Left lobe of liver (tissue), 2 donors: ENCODE measurements around the gene AGAP2. TPM values are rescaled to one million over a fixed set of nuclear protein-coding genes. Genes with fewer than 3 reads are reported as not detected.
A peak's percentile ranks its signal among the peaks of the same experiment; 100 is the strongest.

ENCODE experiments used
- ATAC-seq: fragments of 200-7000 bp; cut with Tn5 transposase; one replicate; pipeline ENCODE4 v1.9.1; 2020; ENCODE audit warnings: mild to moderate bottlenecking, moderate library complexity
- DNase-seq: peaks from one replicate; pipeline ENCODE4 v3.0.0-alpha.2; 2020; ENCODE audit warnings: low spot score
- total RNA-seq: library from RNA; stranded (reverse); gene quantifications from one replicate; pipeline ENCODE4 v1.2.1, GENCODE V29; 2021
- donor health status: DM: no; HTN: no; CAD: no; lungs with moderate emphysema.
- donor health status: DM: no; HTN: yes; CAD: no.

AGAP2 gene
- total RNA-seq, 1 donor from 2014 or later, result 0.83 TPM

DNA sequence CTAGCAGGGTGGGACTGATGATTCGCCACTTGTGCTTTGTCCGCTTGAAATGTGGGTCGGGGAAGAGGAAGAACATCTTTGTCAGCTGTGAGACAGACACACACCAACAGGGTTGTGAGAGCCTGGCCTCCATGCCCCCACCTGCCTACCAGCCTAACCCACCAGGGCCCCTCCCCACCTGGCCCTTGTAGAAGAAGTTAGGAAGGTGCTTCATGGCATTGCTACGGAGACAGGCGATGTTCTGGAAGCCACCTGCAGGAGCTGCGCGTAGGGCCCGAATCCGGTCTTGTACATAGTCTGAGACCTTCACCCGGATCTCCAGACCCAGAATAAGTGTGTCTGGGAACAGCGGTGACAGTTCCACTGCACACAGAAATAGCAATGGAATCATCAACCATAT is 31.1 kb upstream of the AGAP2 start:
- DNase-seq (no peak), ATAC-seq (no peak)

DNA sequence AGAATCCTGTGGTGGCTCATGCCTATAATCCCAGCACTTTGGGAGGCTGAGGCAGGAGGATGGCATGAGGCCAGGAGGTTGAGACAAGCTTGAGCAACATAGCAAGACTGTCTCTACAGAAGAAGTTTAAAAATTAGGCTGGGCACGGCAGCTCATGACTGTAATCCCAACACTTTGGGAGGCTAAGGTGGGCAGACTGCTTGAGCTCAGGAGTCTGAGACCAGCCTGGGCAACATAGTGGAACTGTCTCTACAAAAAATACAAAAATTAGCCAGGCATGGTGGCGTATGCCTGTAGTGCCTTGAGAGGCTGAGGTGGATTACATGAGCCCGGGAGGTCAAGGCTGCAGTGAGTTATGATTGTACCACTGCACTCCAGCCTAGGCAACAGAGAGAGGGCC is 29.3 kb upstream of the AGAP2 start:
- no peak for ATAC-seq

DNA sequence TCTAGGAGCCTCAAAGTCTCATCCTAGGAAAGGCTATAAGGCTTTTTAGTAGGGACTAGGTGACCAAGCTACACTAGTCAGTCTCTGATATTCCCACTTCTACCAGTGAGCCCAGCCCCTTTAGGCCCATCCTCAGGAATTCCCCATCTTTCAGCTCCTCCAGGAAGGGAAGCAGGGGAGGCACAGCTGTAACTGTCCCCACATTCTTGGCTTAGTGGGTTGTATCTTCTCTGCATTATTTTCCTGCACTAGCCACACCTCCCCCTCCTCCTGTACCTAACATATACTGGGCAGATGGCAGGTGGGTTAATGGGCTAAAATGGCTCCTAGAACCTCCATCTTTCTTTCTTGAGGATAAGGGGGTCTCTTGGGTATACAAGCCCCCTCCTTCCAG is 28.8 kb upstream of the AGAP2 start:
- ATAC-seq (no peak), DNase-seq (no peak)

More for the DNA sequence above, 29.3 kb upstream of the AGAP2 start:
- DNase-seq, result no peak

DNA sequence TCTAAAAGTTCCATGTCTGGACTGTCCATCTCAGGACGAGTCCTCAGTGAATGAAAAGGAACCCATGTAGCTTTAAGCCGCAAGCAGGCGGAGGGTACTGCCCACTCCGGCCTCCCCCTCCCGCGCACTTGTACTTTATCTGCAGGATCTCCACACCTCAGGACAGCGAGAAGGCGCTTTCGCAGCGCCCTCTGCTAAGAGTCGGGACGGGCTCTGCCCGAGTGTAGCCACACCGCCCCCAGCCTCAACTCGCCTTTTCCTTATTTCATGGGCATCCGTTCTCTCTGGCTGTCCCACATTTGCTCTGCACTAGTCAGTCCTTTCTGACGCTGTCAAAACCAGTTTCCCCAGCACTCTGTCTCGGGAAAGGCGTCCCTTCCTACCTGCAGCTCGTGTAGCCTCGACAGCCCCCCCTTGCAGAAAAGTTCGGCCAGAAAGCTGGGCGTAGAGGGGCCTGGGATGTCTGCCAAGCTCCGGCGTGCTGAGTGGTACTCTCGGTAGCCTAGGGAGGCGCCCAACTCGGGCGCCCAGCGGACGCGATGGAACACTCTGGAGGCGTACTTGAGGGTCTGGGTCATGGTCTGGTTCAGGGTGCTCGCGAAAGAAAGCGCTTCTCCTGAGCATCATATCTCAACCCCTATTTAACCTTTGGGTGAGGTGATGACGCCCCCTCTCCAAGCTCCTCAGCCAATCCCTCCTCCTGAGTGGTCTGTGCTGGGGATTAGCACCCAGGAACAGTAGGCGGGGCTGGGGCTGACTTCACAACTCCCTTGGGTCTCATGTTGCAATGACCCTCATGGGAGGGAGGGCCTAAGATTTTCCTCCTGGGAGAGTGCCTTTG is 28.1 kb upstream of the AGAP2 start, which contains the start of gene CYP27B1:
CYP27B1 (minus strand) TSS at position 615 of the 841 bp plus-strand sequence; CDS start at position 578, 37 bp downstream.
- ATAC-seq (peak; percentile 8), DNase-seq (no peak)

DNA sequence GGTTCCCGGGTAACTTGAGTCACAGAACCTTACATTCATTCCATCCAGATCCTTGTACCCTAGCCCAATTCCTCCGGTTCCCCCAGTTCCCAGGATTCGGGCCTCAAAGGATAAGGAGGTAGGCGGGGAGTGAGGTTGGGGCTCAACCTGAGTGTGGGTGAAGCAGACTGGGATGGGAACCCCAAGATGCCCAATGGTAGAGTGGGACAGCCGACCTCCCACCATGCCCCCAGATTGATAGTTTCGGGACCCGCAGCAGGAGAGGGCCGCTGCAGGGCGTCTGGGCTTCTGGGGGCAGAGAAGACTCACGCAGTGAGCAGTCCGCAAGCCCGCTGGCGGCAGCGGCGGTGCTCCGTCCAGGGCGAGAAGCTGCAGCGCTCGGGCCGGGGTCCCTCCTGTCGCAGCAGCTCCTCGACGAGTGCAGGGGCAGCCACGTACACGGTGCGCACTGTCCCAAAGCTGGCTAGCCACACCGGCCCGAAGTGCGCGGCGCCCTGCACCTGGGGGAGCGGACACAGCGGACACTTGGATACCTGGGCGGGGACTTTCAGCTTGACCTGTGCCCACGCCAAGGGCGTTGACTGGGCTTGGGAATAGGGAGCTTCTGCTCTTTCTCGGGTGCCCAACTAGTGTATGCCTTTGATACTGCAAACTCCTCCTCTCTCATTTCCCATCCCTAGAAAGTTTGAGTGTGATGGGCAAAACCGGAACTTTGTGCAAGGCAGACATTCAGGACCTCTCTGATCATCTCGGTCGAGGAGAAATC is 27.3 kb upstream of the AGAP2 start:
- no peak for DNase-seq
- ATAC-seq, result peak; percentile 62

DNA sequence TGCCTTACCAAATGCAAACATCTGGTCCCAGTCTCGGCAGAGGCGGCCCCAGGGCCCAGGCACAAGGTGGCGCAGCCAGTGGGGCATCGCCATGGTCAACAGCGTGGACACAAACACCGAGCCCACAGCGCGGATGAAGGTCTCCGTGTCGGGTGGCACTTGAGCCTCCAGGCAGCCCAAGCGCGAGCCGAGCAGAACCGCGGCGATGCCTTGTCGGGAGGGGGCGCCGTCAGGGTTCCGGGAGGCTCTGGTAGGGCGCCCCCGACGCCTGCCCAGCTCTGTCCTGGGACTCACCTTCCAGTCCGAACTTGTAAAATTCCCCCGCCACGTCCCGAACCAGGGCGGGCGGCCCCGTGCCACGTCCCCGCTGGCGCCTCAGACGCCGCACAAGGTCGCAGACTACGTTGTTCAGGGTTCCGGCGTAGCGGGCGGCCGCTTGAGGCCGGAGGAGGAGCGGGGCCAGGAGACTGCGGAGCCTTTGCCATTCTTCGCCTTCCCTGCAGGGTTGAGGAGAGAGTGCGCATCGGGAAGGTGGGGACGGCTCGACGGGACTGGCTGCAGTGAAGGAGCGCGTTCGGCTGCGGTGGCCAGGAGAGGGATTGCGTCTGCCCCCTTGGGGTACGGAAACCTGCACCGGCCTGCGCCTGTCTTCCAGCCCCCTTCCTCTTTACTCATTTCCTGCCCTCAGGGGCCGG is 26.6 kb upstream of the AGAP2 start:
- peak; percentile 49 for ATAC-seq
- no peak for DNase-seq

DNA sequence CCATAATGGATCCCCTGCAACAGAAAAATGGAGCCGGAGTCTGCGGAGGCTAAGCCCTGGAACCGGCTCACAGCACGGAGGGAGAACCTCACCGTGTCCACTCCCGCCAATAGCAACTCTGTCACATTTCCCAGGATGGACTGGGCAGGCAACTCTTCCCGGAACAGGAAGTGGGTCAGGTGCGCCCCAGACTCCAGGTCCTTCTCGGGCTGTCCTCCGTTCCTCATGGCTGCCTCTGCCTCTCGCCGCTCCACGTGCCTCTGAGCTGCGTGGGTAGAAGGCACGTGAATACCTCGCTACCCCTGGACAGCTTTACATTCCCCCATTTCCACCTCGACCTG is 26.1 kb upstream of the AGAP2 start:
- DNase-seq (no peak), ATAC-seq (peak; percentile 13)

DNA sequence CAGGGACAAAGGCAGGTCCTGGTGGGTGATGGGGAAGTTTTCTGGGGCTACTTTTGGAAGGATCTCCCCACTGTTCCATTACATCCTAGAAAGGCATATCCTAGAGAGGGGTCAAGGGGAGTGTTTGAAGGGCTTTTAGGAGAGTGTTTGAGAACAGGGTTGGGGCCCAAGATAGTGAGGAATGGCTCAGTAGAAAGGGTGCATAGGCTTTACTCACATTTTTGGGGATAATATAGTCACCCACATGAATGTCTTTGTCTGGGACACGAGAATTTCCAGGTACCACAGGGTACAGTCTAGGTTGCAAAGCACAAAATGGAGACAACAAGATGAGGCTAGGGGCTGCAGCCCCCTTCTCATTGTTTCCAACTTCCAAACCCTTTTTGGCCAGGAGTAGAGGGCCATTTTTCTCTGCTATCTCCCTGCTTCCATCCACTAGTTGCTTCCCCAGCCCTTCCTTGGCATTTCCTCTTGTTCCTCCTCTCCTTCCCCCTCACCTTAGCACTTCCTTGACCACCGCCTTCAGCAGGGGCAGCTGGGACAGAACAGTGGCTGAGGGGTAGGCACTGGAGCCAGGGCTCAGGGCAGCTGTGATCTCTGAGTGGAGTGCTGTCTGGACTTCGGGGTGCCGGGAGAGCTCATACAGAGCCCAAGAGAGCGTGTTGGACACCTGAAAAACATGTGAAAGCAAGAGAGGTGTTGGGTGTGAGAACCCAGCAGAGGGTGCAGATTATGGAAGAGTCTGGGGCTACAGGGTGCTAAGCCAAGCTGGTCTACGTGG is 25.5 kb upstream of the AGAP2 start:
- ATAC-seq, result no peak
- no peak for DNase-seq

DNA sequence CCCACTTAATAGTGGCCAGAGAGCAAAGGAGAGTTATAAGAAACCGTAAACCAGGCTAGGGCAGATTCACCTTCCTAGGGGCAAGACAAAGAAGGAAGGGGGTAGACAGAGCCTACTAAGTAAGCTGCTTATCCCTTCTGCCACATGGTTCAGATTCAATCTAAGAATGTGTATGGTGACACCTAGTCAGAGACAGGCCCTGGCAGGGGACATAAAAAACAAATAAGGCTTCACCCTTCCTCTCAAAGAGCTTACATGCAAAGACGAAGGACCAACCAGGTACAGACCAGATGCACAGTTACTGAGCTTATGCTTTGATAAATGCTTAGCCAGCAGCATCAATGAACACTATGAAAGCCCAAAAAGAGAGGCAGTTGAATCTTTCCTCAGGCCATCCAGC is 23.9 kb upstream of the AGAP2 start:
- ATAC-seq, result no peak

DNA sequence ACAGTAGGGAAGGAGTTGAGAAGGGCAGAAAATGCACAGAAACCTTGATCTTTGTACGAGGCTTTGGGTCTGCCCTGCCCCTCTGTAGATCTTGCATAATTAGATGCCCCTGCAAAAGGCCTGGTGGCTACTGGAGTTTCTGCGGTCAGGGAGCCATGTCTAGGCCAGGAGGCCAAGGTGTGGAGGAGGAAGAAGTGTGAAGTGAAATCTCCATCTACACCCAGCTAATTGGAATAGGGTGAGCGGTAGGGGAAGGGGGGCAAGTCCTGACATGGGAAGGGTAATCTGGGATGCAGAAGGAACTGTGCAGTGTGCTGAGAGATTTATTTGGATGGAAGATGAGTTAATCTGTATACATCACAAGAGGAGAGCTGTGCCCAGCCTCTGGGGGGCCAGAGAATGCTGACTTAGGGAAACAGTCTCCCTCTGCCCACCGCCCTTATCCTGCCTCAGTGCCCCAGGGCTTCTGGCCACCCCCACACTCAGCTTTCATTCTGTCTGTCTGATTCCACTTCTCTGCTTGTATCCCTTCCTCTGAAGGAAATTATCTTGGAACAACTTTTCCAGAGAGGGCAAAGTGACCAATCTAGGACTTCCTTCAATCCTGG is 23.0 kb upstream of the AGAP2 start:
- DNase-seq, result no peak
- ATAC-seq, result no peak

More for the DNA sequence above, 23.9 kb upstream of the AGAP2 start:
- DNase-seq, result no peak

DNA sequence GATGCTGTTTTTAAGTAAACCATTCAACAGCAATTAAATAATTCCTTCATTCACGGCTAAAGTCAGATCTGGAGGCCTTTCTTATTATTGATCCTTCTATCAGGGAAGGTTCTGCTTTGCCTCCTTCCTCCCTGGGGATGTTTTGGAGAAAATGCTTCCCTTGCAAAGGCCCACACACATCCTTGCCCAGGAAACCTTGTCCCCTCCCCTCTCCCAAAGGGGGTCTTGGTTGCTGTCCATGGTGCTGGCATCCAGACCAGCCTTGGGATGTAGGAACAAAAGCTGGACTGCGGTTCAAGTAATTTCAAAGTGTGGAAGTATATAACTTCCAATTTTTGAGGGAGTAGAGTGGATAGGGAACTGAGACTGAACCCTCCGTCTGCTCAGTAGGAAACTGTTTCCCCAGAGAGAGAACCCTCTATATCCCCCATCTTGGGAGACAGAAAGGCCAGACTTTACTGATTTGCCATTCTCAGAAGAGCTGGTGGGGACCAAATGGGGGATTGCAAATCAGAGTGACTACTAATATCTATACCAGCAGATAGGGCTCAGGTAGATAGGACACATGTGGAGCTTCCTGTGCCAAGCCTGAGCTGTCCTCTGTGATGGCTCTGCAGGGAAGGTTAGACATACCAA is 21.9 kb upstream of the AGAP2 start:
- ATAC-seq (no peak), DNase-seq (no peak)

DNA sequence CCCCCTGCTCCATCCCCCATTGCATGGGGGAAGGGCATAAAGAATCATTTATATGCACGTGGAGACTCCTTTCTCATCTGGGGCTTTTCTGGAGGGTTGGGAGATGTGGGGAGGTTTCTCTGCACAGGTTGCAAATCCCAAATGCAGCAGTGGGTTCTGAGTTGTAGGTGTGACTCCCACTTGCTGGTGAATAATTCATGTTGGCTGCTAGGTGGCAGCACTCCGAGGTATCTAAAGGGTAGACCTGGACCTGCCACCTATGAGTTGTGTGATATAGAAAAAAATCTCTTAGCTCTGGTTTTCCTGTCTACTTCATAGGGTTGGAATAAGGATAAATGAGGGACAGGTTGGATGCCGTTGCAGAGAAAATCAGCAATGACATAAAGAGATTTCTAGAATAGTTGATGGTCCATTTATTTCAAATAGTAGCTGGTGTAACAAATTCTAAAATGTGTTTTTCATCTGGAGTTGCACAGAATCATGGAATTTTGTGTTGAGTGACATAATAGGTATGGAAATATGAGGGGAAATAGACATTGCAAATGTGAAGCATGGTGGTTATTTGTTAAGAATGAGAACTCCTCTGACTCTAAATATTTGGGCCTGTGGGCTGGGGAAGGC is 20.9 kb upstream of the AGAP2 start:
- ATAC-seq, result peak; percentile 48
- DNase-seq, result no peak

DNA sequence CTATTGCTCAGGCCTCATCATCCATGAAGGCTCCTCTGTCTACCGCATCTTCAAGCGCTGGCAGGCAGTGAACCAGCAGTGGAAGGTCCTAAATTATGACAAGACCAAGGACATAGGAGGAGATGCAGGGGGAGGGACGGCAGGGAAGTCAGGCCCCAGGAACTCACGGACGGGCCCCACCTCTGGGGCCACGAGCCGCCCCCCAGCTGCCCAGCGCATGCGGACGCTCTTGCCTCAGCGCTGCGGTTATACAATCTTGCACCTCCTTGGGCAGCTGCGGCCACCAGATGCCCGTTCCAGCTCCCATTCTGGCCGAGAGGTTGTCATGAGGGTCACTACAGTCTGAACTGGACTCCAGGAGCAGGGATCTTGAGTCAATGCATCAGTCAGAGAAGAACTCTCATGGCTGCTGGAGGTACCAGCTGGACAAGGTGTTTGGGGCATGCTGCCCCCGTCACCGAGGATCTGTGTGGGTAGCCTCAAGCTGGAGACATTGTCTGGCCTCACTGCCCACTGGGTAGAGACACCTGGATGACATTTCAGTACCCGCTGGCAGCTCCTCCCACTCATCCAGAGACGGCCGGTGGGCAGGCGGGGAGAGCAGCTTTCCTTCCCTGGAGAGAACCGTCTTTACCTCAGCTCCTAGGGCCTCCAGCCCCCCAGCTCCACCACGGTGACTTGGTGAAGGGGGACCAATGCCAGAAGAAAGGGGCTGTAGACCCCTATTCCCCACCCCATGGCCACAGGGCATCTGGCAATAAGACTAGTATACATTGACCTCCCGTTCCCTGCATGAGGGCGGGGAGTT is 20.2 kb upstream of the AGAP2 start:
- ATAC-seq, result no peak
- no peak for DNase-seq

DNA sequence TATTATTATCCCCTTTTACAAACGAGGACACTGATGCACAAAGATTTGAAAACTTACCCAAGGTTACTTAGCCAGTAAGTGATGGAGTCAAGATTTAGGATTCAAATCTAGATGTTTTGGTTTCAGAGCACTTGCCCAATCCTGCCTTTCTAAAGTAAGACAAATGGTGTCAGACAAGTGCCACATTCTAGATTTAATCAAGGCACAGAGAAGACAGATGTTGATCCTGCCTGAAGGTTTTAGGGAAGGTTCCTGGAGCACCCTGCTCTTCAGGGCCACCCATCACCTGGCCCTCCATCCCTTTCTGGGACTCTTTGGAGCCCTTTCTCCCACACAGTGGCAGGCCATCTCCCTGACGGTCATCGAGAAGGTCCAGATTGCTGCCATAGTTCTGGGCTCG is 19.2 kb upstream of the AGAP2 start:
- ATAC-seq, result no peak

DNA sequence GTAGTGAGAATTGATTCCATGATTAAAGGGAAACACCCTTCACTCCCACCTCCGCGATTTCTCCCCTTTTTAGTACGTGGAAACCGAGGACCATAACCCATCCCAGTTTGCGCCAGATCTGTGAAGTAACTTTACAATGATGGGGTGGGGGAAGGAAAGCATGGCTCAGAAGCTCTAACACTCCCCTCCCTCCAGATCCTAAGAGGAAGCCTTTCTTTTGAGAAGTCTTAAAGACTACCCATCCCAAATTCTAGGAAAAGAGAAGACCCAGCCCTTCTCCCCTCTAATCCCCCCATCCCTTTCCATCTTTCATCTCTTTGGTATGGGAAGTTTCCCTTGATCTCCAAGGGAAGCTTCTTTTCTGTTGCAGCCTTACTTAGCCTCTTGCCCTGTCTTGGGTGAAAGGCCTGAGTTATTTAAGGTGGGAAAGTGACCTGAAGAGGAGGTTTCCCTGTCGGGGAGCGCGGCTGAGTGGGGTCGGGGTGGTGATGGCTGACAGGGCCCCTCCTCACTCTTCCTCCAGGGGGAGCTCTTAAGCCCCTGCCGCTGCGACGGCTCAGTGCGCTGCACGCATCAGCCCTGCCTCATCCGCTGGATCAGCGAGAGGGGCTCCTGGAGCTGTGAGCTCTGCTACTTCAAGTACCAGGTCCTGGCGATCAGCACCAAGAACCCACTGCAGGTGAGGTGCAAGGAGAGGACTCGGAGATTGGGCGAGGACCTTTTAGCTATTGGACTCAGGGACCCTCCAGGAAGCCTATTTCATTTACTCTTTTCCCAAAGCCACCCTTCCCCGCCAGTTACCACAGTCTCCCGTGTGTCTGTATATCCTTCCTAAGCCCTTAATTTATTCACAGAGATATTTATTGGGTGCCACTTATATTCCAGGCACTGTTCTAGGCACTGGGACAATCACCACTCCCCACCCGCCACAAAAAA is 18.1 kb upstream of the AGAP2 start:
- ATAC-seq, result no peak
- no peak for DNase-seq

More for the DNA sequence above, 19.2 kb upstream of the AGAP2 start:
- DNase-seq, result no peak

DNA sequence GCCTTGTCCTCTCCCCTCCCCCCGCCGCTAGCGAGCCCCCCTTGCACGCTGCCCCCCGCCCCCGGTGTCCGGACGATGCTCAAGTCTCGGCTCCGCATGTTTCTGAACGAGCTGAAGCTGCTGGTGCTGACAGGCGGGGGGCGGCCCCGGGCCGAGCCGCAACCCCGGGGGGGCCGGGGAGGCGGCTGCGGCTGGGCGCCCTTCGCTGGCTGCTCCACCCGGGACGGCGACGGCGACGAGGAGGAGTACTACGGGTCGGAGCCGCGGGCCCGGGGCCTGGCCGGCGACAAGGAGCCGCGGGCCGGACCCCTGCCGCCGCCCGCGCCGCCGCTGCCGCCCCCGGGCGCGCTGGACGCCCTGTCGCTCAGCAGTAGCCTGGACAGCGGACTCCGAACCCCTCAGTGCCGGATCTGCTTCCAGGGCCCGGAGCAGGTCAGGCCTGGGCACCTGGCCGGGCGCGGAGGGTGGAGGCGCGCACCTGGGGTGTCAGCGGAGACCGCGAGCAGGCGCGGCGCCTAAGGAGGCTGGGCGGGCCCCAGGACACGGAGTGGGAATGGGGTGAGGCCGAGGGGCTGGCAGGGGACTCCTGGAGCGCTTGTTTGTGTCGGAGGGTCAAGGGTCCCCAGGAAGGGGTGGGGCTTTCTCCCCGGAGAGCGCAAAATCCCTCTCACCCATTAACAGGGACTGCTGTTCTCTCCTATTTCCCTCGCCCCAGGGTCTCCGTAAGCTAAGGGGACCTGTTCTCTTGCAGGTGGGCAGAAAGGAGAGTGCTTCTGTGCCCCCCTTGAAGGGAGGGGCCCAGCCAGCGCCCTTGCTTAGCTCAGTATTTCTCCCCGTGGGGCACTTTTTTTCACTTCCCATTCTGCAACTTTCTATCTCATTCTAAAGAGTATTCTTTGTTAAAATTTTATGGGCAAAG is 17.2 kb upstream of the AGAP2 start:
- DNase-seq (peak; percentile 65), ATAC-seq (peak; percentile 25)

DNA sequence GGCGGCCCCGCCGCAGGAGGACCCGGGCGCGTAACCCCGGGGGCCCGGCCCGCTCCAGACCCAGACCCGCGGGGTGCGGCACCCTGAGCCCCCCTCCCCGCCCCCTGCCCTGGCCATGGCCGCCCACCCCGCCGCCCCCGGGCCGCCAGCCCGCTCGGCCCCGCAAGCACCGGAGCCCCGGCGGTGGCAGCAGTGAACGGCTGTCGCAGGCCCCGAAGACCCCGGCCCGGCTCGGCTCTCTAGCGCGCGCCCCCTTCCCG is 16.6 kb upstream of the AGAP2 start:
- ATAC-seq, result no peak
- DNase-seq, result no peak
